Upper lobe of left lung (tissue), 4 donors: ENCODE measurements around the gene ATF1.

ENCODE experiments used
- EP300 ChIP-seq, 4 donors: sonication (generic); formaldehyde crosslinking; IDR thresholded peaks; one replicate each; pipeline ENCODE4 v1.5.1; 2017; ENCODE audit warnings: antibody characterized with exemption in 4 of 4, control low read depth in 2 of 4
- TF ChIP-seq, protein P1 (sequence below), 6 experiments: fragments of 450-650 bp in 4 of 6; fragments of 200-600 bp in 2 of 6; sonication (generic) in 2 of 6; IDR thresholded peaks; one replicate each; pipeline ENCODE4 v1.5.1; 2016 to 2019; ENCODE audit warnings: antibody characterized with exemption in 6 of 6

DNA sequence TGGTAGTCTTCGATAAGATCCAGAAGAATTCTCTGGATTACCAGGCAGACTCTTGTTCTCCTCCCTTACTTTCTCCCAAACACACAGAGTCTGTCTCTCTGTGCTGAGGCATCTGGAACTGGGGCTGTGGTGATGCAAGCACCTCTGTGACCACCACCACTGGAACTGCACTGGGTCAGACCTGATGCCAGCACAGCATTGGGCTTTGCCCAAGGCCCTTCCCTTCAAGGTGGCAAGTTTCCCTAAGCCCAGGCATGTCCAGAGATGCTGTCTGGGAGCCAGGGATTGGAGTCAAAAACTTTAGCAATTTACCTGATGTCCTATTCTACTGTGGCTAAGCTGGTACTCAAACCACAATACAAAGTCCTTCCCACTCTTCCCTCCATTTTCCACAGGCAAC is 64.2 kb downstream of the ATF1 start:
- TF ChIP-seq, protein P1, sequence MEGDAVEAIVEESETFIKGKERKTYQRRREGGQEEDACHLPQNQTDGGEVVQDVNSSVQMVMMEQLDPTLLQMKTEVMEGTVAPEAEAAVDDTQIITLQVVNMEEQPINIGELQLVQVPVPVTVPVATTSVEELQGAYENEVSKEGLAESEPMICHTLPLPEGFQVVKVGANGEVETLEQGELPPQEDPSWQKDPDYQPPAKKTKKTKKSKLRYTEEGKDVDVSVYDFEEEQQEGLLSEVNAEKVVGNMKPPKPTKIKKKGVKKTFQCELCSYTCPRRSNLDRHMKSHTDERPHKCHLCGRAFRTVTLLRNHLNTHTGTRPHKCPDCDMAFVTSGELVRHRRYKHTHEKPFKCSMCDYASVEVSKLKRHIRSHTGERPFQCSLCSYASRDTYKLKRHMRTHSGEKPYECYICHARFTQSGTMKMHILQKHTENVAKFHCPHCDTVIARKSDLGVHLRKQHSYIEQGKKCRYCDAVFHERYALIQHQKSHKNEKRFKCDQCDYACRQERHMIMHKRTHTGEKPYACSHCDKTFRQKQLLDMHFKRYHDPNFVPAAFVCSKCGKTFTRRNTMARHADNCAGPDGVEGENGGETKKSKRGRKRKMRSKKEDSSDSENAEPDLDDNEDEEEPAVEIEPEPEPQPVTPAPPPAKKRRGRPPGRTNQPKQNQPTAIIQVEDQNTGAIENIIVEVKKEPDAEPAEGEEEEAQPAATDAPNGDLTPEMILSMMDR (IDR thresholded peaks at IDR 0.05): no peak
- TF ChIP-seq EP300 (IDR thresholded peaks at IDR 0.05): no peak
